ENCODE measurements around the gene PRSS16.

DNA sequence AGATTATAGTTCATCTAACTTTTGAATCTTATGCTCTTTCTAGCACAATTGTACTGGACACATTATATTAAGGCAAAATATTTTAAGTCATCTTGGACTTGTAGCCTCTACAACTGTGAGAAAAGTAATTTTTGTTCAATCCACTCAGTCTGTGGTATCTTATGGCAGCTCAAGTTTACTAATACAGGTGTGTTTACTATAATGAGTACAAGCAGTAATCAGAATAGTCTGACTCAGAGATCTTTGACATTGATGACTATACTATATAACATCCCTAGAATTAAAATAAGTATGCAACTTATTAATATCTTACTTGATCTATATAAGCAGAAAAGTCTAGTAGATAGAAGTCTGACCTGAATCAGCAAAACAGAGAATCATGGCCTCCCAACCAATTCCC lies 40.7 kb upstream of the PRSS16 start:
- TF ChIP-seq, protein P1, sequence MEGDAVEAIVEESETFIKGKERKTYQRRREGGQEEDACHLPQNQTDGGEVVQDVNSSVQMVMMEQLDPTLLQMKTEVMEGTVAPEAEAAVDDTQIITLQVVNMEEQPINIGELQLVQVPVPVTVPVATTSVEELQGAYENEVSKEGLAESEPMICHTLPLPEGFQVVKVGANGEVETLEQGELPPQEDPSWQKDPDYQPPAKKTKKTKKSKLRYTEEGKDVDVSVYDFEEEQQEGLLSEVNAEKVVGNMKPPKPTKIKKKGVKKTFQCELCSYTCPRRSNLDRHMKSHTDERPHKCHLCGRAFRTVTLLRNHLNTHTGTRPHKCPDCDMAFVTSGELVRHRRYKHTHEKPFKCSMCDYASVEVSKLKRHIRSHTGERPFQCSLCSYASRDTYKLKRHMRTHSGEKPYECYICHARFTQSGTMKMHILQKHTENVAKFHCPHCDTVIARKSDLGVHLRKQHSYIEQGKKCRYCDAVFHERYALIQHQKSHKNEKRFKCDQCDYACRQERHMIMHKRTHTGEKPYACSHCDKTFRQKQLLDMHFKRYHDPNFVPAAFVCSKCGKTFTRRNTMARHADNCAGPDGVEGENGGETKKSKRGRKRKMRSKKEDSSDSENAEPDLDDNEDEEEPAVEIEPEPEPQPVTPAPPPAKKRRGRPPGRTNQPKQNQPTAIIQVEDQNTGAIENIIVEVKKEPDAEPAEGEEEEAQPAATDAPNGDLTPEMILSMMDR (IDR thresholded peaks at IDR 0.05) = no peak
- no peak for TF ChIP-seq ZFX (IDR thresholded peaks at IDR 0.05; ENCODE audit: borderline replicate concordance)
